NT2/D1 (cell line): Measurements from ENCODE around the gene RAD50.

ENCODE experiments used
- SUZ12 ChIP-seq: IDR thresholded peaks from 2 replicates; pipeline ENCODE4 v1.6.1; 2011; ENCODE audit not compliant: insufficient read length, insufficient read depth; ENCODE audit errors: extremely low read depth
- YY1 ChIP-seq: IDR thresholded peaks from 2 replicates; pipeline ENCODE4 v1.6.1; 2011; ENCODE audit not compliant: insufficient read length, insufficient read depth
- ZNF274 ChIP-seq: IDR thresholded peaks from 2 replicates; pipeline ENCODE4 v1.6.1; 2011; ENCODE audit warnings: mild to moderate bottlenecking, low read depth, low read length

- no peak for TF ChIP-seq ZNF274
- no peak for TF ChIP-seq YY1
- no peak for TF ChIP-seq SUZ12
Measured at GRCh38 chr5:132601071-132601728, 44.4 kb downstream of the RAD50 start.
